Endothelial cell of umbilical vein (primary cell): ENCODE results near the gene CAP2. TPM values are rescaled to one million over a fixed set of nuclear protein-coding genes. Genes with fewer than 3 reads are reported as not detected.

Experiments used
- BruUV-seq: library from RNA; stranded (reverse); fragments of 400-500 nt; replicated peaks from 2 replicates; lab custom pipeline; 2021; lab: Mats Ljungman, UMichigan
- CTCF ChIA-PET: fragments of 300-600, 350-600 bp; sonication (Branson Sonifier 250); formaldehyde crosslinking; loops from one replicate; lab custom pipeline; 2021; ENCODE audit warnings: antibody characterized with exemption, inconsistent platforms; lab: Charles Lee
- POLR2A ChIA-PET: fragments of 300-600, 350-600 bp; sonication (Branson Sonifier 250); formaldehyde crosslinking; loops from one replicate; lab custom pipeline; 2021; ENCODE audit warnings: antibody characterized with exemption, inconsistent platforms; lab: Charles Lee
- DNase-seq: peaks from one replicate; pipeline ENCODE4 v3.0.0-alpha.2; 2011; ENCODE audit warnings: low read depth, low spot score
- FAIRE-seq: peaks from 2 replicates; lab custom pipeline; 2011; peaks lifted over from hg19 to GRCh38; lab: Jason Lieb, UNC
- H2AFZ ChIP-seq: 2 replicates; pipeline ENCODE4 v1.6.0; 2012; ENCODE audit warnings: low read depth, low read length, control low read depth, inconsistent platforms
- H3K27ac ChIP-seq: 2 replicates; pipeline ENCODE4 v1.5.1; 2011; ENCODE audit warnings: low read depth, mild to moderate bottlenecking, control low read depth, low read length, moderate library complexity; ENCODE audit not compliant: insufficient read depth
- H3K27me3 ChIP-seq, 2 experiments: 2 replicates each; pipeline versions ENCODE4 v1.6.0 to v1.6.1; 2011; ENCODE audit warnings: low read length in 2 of 2, mixed read lengths in 1 of 2; ENCODE audit not compliant: control insufficient read depth in 2 of 2, insufficient read depth in 2 of 2
- H3K36me3 ChIP-seq, 2 experiments: 2 replicates in 1 of 2; 3 replicates in 1 of 2; pipeline ENCODE4 v1.5.1; 2011; ENCODE audit warnings: low read length in 2 of 2, mild to moderate bottlenecking in 1 of 2, moderate library complexity in 1 of 2; ENCODE audit not compliant: control insufficient read depth in 2 of 2, insufficient read depth in 2 of 2; ENCODE audit errors: extremely low read depth in 1 of 2
- H3K4me1 ChIP-seq: 3 replicates; pipeline ENCODE4 v1.5.1; 2011; ENCODE audit warnings: mild to moderate bottlenecking, low read length; ENCODE audit not compliant: control insufficient read depth, insufficient read depth; ENCODE audit errors: extremely low read depth
- H3K4me2 ChIP-seq: 2 replicates; pipeline ENCODE4 v1.6.1; 2011; ENCODE audit warnings: low read length, control low read depth, mixed read lengths; ENCODE audit not compliant: insufficient read depth
- H3K4me3 ChIP-seq, 3 experiments: fragments of 200-600 bp in 1 of 3; sonication (generic), shearing (Covaris generic) in 1 of 3; replicated peaks in 1 of 3; 2 replicates each; pipeline ENCODE4 v1.5.1; 2011 to 2016; ENCODE audit warnings: control low read depth in 3 of 3, low read length in 3 of 3, mild to moderate bottlenecking in 2 of 3, inconsistent platforms in 1 of 3, low read depth in 1 of 3, moderate library complexity in 1 of 3; ENCODE audit not compliant: insufficient read depth in 1 of 3
- H3K79me2 ChIP-seq: 2 replicates; pipeline ENCODE4 v1.6.0; 2012; ENCODE audit warnings: low read length, inconsistent platforms; ENCODE audit not compliant: control insufficient read depth, insufficient read depth
- H3K9ac ChIP-seq: replicated peaks from 2 replicates; pipeline ENCODE3; 2011; ENCODE audit warnings: low read length, control low read depth; ENCODE audit not compliant: insufficient read depth; ENCODE audit errors: extremely low read depth
- H3K9me1 ChIP-seq: replicated peaks from 3 replicates; pipeline ENCODE4 v1.6.0; 2011; ENCODE audit warnings: mild to moderate bottlenecking, low read length; ENCODE audit not compliant: control insufficient read depth, insufficient read depth; ENCODE audit errors: extremely low read depth
- H3K9me3 ChIP-seq: replicated peaks from 2 replicates; pipeline ENCODE4 v1.5.1; 2012; ENCODE audit warnings: low read length, inconsistent platforms; ENCODE audit not compliant: control insufficient read depth, insufficient read depth
- H4K20me1 ChIP-seq: replicated peaks from 2 replicates; pipeline ENCODE3; 2011; ENCODE audit warnings: mild to moderate bottlenecking, low read length; ENCODE audit not compliant: control insufficient read depth, insufficient read depth; ENCODE audit errors: extremely low read depth
- CTCF ChIP-seq, 2 donors: IDR thresholded peaks; 1 replicate in 1 of 2; 2 replicates in 1 of 2; pipeline ENCODE4 v1.5.1; 2011; ENCODE audit warnings: low read length in 2 of 2, mild to moderate bottlenecking in 2 of 2, moderate library complexity in 2 of 2, control low read depth in 1 of 2, inconsistent platforms in 1 of 2, low read depth in 1 of 2; ENCODE audit not compliant: insufficient read depth in 1 of 2; ENCODE audit errors: extremely low read depth in 1 of 2
- EZH2 ChIP-seq: IDR thresholded peaks from 2 replicates; pipeline ENCODE4 v1.6.1; 2012; ENCODE audit warnings: borderline replicate concordance, low read depth, mild to moderate bottlenecking, moderate library complexity, low read length, inconsistent platforms; ENCODE audit not compliant: severe bottlenecking
- FOS ChIP-seq: IDR thresholded peaks from 2 replicates; pipeline ENCODE4 v1.6.1; 2011; ENCODE audit warnings: mild to moderate bottlenecking, low read length, moderate library complexity, borderline replicate concordance; ENCODE audit not compliant: insufficient read depth
- GATA2 ChIP-seq: IDR thresholded peaks from 2 replicates; pipeline ENCODE4 v1.7.0; 2011; ENCODE audit warnings: low read depth, mild to moderate bottlenecking, moderate library complexity, mixed read lengths, low read length; ENCODE audit not compliant: insufficient read length, insufficient read depth
- JUN ChIP-seq: IDR thresholded peaks from 2 replicates; pipeline ENCODE4 v1.6.1; 2011; ENCODE audit warnings: borderline replicate concordance, low read depth; ENCODE audit not compliant: insufficient read length, insufficient read depth
- MAX ChIP-seq: IDR thresholded peaks from 2 replicates; pipeline ENCODE4 v1.6.1; 2011; ENCODE audit not compliant: insufficient read depth, insufficient read length
- MYC ChIP-seq: IDR thresholded peaks from one replicate; pipeline ENCODE4 v1.6.1; 2011; ENCODE audit warnings: mild to moderate bottlenecking, low read depth, low read length
- POLR2A ChIP-seq: IDR thresholded peaks from 2 replicates; pipeline ENCODE4 v1.6.1; 2012; ENCODE audit warnings: low read depth, mild to moderate bottlenecking, control low read depth, low read length
- POLR2AphosphoS5 ChIP-seq: IDR thresholded peaks from 2 replicates; pipeline ENCODE4 v1.6.1; 2012; ENCODE audit warnings: low read depth, mild to moderate bottlenecking, control low read depth, low read length, moderate library complexity; ENCODE audit not compliant: insufficient read depth
- dilution Hi-C: fragments of 300-500 bp; cut with MboI; formaldehyde crosslinking; loops from one replicate; pipeline ENCODE4 v1.15.0; 2019; ENCODE audit warnings: low sequenced_read_pairs; ENCODE audit not compliant: extremely low pct_ligation_motif_present
- intact Hi-C: fragments of 100-400 bp; cut with micrococcal nuclease; formaldehyde crosslinking; loops from one replicate; pipeline ENCODE4 v1.10.0; 2022
- polyA plus RNA-seq, 4 experiments: library from polyadenylated mRNA; depleted of rRNA in 3 of 4; stranded (reverse) in 3 of 4; unstranded in 1 of 4; fragments of >200 nt; gene quantifications; 2 replicates each; pipeline versions ENCODE4 v1.2.1 to v1.2.3, GENCODE V29; 2011 to 2012; ENCODE audit warnings: missing spikeins in 1 of 4
- total RNA-seq: library from RNA; stranded (reverse); gene quantifications from 2 replicates; pipeline ENCODE4 v1.2.3, GENCODE V29; 2021

The CAP2 gene
- total and polyA plus RNA-seq, 2 donors (not counting 3 experiments of a cell fraction or from before 2014, with no cell fraction given): 12.2 to 21.3 TPM

GRCh38 chr6:17361013-17361412 lies 32.4 kb upstream of the CAP2 start:
- Histone ChIP-seq H3K9ac (no peak overlapping the region), H3K36me3 (no peaks in the 10 kb centered on the region), H3K27me3 (no peaks in the 10 kb centered on the region), H2AFZ (no peak overlapping the region), H3K79me2 (no peaks in the 10 kb centered on the region), H4K20me1 (no peaks in the 10 kb centered on the region), H3K27ac (no peak overlapping the region), H3K9me1 (no peaks in the 10 kb centered on the region), H3K4me3 (no peak overlapping the region), H3K4me2 (no peak overlapping the region), H3K9me3 (no peaks in the 10 kb centered on the region), H3K4me1 (no peaks in the 10 kb centered on the region)
- POLR2A ChIA-PET: no interaction called here
- no peak for DNase-seq
- FAIRE-seq: no peak
- BruUV-seq: no TSS peak
- TF ChIP-seq CTCF (IDR thresholded peaks at IDR 0.05; ENCODE audit: extremely low read depth in 1 of 2, insufficient read depth in 1 of 2, low read depth in 1 of 2, low read length in 2 of 2): no peak
- no peak for TF ChIP-seq MYC
- TF ChIP-seq EZH2: no peak
- TF ChIP-seq POLR2AphosphoS5: no peak
- TF ChIP-seq JUN: no peak
- no peak for TF ChIP-seq POLR2A
- no peak for TF ChIP-seq MAX
- no peak for TF ChIP-seq FOS
- TF ChIP-seq GATA2: no peak
- CTCF ChIA-PET: no interaction called here
- dilution Hi-C loops: no loop called here
- intact Hi-C loops: no loop called here
